Activated CD8-positive, alpha-beta memory T cell treated with anti-CD3 and anti-CD28 coated beads, Interleukin-2, amount 50 U/mL, for 1 hour (primary cell): ENCODE data around the gene PRELP.

Experiments
- DNase-seq: peaks from one replicate; pipeline ENCODE4 v3.0.0-alpha.2; 2020; ENCODE audit errors: extremely low read depth

PRELP gene

DNA sequence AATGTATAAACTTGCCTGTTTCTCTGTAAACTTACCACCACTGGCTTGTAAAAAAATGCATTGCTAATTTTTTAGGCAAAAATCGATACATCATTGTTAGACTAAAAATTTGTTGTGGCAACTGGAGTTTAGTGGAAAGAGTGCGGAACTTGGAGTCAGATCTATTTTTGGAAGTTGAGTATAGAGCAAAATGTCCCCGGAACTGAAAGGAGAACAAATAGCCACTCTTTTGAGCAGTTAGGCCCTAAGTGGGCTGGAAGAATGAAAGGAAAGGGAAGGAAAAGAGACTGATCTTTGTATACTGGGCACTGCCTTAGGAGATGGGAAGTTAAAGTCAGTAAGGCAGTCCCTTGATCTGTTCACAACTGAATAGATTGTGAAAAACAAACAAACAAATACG lies 48.5 kb downstream of the PRELP start:
- no peak for DNase-seq

DNA sequence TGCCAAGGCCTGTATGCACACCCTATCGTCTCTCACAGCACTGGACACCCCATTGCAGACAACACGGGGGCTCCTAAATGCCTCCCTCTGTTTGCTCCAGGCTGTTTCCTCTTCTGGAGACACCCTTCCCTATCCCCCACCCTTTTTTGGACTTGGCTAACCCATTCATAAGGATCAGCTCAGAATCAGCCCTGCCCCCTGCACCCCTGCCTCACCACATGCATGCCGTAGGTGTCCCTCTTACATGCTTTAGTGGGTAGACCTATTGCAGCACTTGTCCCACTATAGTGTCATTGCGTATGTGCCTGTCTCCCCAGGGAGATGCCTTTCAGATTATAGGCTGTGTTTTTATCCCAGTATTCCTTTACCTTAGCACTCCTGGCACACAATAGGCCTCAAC lies 49.2 kb downstream of the PRELP start:
- no peak for DNase-seq

DNA sequence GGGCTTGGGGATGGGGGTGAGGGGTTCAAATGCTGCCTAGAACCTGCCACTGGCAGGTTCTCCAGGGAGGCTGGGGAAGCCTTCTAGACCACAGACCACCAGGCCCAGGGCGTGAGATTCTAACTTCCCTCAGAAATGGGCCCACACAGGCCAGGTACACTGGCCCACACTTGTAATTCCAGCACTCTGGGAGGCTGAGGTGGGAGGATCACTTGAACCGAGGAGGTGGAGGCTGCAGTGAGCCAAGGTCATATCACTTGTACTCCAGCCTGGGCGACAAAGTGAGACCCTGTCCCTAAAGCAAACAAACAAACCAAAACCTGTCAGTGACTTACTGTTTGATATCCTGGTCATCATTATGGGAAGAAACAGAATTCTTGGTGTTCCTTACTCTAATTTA lies 50.1 kb downstream of the PRELP start:
- DNase-seq, result no peak

DNA sequence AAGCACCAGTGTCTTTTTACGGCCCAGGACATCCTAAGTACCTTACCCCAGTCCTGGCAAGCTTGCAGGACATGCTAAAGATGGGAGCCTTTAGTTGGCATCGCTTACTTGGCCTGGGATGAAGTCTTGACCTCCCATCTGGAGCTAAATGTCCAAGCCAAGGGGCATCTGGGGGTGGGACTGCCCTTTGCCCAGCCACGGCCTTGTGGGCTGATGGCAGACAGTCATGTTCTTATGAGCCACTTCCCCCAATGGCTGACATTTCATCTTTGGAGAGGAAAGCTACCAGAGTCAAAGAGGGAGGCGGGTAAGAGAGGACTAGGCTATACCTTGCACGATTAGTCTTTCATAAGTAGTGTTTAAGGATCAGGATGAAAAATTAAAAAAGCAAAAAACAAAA lies 50.5 kb downstream of the PRELP start:
- DNase-seq, result no peak

DNA sequence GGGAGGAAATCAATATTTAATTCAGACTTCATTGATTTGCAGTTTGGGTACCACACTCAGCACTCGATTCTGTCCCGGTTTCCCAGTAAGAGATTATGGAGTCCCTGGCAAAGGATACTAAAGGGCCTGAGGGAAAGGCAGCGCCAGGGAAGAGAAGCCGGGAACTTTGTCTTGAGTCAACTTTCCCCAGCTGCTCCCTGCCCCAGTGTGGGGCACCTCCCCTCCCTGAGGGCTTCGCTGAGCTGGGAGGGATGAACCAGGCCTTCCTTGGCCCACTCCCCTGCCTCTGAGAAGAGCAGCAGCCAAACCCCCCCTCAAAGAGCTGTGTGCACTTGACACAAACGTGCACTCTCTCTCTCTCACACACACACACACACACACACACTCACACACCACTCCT lies 51.0 kb downstream of the PRELP start:
- no peak for DNase-seq

DNA sequence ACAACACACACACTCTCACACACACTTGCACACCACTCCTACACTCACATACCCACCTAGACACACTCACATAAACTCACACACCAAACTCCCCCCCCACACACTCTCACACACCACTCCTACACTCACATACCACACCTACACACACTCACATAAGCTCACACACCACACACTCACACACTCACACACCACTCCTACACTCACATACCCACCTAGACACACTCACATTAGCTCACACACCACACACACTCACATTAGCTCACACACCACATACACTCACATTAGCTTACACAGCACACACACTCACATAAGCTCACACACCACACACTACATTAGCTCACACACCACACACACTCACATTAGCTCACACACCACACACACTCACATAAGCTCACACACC lies 51.4 kb downstream of the PRELP start:
- no peak for DNase-seq

DNA sequence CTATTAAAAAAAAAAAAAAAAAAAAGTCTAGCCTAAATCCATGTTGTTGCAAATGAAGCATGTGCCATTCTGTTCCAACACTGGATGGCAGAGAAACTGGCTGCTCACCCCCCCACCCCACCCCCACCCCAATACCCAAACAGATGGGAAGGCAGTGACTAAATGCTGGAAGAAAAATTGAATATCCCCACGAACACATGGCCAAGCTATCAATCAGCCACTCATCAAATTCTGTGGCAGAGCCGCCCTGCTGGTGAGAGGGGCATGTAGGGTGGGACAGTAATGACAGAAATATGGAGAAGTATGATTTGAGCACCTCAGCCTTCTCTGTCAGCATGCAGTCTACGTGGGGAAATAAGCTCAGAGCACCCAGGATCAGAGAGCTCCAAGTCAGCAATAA lies 52.5 kb downstream of the PRELP start:
- no peak for DNase-seq

DNA sequence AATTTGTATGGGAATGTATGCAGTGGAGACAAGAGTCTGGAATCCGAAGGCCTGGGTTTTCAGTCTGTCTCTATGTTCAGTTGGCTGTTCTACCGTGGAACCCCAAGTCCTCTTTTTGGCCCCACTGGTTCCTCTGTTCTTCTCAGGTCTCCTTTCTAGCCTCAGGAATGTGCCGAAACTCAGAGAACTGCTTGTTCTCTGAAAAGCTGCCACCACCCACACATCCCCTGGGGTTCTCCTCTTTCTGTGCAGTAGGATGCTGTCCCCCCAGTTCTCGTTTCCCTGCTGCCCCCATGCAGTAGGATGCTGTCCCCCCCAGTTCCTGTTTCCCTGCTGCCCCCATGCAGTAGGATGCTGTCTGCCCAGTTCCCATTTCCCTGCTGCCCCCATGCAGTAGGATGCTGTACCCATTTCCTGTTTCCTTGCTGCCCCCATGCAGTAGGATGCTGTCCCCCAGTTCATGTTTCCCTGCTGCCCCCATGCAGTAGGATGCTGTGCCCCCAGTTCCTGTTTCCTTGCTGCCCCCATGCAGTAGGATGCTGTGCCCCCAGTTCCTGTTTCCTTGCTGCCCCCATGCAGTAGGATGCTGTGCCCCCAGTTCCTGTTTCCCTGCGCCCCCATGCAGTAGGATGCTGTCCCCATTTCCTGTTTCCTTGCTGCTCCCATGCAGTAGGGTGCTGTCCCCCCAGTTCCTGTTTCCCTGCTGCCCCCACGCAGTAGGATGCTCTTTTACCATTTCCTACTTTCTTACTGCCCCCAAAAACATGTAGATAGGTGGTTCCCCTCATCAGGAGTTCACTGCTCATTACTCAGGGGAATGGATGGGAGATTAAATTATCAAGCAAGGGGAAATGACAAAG lies 53.6 kb downstream of the PRELP start:
- DNase-seq, result no peak

DNA sequence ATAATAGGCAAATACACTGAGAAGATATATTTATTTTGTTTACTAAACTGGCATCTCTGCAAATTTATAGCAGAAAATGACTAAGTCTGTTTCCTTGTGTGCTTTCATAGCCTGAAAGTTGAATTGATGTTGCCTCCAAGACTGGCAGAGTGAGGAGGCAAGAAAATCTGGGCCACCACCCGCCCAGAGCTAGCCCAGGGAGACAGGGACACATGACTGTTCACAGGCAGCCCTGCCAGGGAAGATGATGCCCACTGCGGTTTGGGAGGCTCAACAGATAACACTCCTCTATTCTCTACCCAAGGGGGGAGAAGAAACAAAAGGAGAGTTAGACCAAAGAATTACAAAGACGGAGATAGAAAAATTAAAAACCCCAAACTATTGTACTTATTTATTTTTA lies 55.5 kb downstream of the PRELP start:
- DNase-seq, result no peak

DNA sequence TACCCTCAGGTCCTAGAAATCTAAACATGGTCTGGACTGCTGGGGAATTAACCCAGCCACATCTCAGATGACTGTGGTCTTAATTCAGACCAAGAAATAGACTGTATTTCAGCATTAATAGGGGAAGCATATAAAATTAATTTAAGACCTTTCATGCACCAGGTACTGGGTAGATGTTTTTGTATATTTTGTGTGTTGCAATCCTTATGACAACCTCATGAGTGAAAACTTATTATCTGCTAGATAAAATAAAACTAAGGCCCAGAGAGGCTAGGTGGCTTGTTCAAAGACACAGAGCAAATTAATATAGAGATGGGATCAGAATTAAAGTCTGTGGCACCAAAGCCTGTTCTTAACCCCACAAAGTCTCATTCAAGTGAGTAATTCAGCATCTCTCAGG lies 58.4 kb downstream of the PRELP start:
- DNase-seq, result no peak

DNA sequence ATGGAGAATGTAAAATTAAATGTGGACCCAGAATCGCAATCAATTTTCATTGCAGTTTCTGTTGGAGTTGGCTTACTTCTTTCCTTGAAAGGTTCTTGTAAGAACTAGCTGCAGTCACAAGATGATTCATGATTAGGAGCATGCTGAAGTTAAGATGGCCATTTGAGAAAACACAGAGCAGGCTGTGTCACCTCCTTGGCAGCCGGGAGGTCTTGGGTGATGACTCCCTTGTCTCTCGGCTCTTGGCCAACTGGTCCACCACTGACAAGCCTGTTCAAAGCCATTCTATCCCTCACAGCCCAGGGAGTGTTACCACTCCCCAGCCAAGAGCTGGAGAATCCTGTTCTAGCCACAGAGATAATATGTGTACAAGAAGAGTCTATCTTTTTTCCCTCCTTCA lies 58.9 kb downstream of the PRELP start:
- no peak for DNase-seq

DNA sequence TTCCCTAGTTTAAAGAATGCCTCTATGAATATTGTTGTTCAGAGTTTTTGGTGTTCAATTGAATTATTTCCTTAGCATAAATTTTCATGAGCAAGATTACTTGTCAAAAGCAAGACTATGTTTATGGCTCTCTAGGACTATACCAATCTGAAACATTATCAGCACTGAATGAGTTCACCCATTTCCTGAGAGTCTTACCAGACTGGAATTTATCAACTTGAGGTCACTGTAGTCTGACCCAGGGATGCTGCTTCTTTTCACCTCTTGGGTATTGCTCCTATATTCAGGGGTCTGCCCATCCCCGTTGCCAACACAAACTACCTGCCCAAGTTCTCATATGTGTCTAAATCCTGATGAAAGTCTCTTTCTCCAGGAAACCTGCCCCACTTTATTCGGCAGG lies 61.0 kb downstream of the PRELP start:
- no peak for DNase-seq

DNA sequence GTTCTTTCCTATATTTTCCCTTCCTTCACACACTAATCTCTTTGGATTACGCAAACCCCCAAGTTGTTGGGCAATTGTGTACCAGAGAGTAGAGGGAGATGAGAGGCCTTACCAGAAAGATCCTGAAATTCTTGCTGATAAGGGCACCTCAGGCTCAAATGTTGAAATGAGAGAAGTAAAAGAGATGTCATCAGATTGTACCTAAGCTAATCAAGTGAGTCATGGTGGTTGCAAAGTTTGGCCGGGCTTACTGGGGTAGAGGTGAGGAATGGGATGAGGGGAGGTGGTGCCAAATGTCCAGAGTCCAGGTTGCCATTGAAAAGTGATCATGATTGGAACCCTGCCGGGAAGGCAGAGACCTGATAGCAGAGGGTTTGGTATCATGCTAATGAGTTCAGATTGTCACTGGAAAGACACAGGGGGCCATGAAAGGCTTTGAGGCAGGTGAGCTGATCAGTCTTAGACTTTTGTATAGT lies 61.4 kb downstream of the PRELP start:
- no peak for DNase-seq

DNA sequence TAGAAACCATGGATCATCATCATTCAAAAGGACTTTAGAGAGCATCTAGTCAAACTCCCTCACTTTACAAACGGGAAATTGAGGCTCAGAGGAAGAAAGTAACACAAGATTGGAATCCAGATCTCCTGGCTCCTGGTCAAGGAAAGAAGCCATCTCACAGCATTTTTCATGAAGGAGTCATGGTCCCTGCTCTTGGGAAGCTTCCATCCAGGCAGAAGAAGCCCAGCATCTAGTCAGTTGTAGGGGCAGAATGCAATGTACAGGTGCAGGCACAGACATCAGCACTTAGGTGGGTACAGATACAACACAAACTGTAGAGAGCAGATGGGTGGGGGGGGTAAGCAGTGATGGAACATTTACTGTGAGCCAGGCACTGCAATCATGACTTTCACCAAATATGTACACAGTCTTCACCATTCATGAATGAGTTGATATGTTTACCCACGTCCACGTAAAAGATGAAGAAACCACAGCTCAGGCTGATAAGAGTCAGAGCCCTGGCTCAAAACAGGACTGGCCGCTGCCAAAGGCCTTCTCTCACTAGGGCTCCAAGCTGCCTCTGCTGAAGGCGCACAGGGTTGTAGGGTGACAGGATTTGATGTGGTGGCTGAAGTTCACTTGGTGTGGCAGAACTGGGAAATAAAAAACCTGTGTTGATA lies 62.3 kb downstream of the PRELP start:
- DNase-seq, result no peak

DNA sequence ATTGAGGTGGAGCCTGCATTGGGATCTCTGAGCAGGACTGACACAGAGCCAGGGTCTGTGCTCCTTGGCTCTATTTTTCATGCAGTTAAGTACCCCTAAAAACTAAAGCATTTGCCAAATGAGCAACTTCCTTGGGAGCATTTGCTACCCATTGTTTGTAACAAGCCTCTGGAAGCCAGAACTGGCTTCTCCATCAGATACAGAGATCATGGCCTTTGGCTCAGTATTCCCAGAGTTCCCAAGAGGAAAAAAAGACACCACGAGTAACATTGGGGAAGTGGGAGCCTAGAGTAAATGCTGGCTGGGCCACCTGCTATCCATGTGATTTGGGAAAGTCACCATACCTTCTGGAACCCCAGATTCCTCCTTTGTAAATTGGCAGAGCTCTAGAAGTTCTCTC lies 63.1 kb downstream of the PRELP start:
- no peak for DNase-seq

DNA sequence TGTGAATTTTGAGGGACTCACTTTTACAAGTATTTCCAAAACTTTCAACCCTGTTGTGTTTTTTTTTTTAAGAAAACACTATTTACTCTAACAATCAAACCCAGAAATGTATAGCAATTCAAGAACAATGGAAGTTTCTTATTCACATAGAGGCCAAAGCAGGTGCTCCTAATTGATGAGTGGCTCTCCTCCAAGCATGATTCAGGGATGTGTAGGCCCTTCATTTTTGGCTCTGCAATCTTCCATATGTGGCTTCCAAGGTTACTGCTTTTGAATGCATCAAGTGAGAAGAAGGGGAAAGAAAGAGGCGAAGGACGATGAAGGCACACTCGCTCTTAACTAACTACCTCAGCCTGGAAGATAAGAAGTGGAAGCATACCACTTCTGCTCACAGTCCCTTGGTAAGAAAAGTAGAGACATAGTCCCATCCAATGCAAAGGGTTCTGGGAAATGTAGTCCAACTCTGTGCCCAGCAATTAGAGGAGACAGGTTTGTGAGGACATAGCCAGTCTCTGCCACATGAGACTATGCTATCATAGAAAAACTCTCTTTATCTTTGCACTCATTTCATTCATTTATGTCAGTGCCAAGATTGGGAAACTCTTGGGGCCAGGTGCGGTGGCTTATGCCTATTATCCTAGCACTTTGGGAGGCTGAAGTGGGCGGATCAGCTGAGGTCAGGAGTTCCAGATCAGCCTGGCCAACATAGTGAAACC lies 64.4 kb downstream of the PRELP start:
- no peak for DNase-seq
